ENCODE data around the gene CACNG7.

GRCh38 chr19:53982001-53982451 is 72.9 kb downstream of the CACNG7 start:
- TF ChIP-seq CTCF (IDR thresholded peaks at IDR 0.05; ENCODE audit: low read depth, low read length, missing input control): no peak
- TF ChIP-seq MAX (IDR thresholded peaks at IDR 0.05): no peak
- TF ChIP-seq RAD21 (IDR thresholded peaks at IDR 0.05): no peak
- TF ChIP-seq REST (IDR thresholded peaks at IDR 0.05): no peak
- no peak for TF ChIP-seq ATF3 (IDR thresholded peaks at IDR 0.05)
- TF ChIP-seq ZBTB33 (IDR thresholded peaks at IDR 0.05): no peak
- no peak for TF ChIP-seq HNF4G (IDR thresholded peaks at IDR 0.05)
- TF ChIP-seq RXRA (IDR thresholded peaks at IDR 0.05): no peak
- TF ChIP-seq TAF1 (conservative IDR thresholded peaks at IDR 0.05): no peak
- no peak for TF ChIP-seq JUND (IDR thresholded peaks at IDR 0.05)
- TF ChIP-seq HNF4A (conservative IDR thresholded peaks at IDR 0.05): no peak
- no peak for TF ChIP-seq FOXA1 (IDR thresholded peaks at IDR 0.05)
- TF ChIP-seq YY1 (IDR thresholded peaks at IDR 0.05): no peak
- no peak for TF ChIP-seq GABPA (IDR thresholded peaks at IDR 0.05 in 1 of 2, conservative IDR thresholded peaks at IDR 0.05 in 1 of 2)
